Sigmoid colon (tissue), 4 donors: Measurements from ENCODE around the gene TENM4.

Source experiments
- POLR2AphosphoS5 ChIP-seq, 4 donors: sonication (generic); formaldehyde crosslinking; IDR thresholded peaks; one replicate each; pipeline ENCODE4 v1.6.1; 2017; ENCODE audit warnings: antibody characterized with exemption in 4 of 4
- TF ChIP-seq, protein P1 (sequence below), 4 experiments: fragments of 450-650 bp in 3 of 4; fragments of 200-600 bp in 1 of 4; IDR thresholded peaks; one replicate each; pipeline ENCODE4 v1.5.1; 2016 to 2019; ENCODE audit warnings: antibody characterized with exemption in 4 of 4, mild to moderate bottlenecking in 3 of 4, moderate library complexity in 2 of 4

DNA sequence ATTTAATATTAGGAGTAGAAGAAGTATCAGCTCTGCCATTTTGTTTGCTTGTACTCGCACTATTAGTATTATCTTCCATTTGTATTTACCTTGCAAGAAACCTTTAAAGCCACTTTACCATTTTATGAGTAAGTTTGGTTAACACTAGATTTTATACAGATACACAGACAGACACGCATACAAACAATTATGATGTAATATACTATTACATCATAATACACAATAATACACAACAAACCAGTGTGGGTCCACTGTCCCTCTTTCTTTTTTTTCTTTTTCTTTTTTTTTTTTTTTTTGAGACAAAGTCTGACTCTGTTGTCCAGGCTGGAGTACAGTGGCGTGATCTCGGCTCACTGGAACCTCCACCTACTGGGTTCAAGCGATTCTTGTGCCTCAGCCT is 695.9 kb downstream of the TENM4 start:
- TF ChIP-seq, protein P1, sequence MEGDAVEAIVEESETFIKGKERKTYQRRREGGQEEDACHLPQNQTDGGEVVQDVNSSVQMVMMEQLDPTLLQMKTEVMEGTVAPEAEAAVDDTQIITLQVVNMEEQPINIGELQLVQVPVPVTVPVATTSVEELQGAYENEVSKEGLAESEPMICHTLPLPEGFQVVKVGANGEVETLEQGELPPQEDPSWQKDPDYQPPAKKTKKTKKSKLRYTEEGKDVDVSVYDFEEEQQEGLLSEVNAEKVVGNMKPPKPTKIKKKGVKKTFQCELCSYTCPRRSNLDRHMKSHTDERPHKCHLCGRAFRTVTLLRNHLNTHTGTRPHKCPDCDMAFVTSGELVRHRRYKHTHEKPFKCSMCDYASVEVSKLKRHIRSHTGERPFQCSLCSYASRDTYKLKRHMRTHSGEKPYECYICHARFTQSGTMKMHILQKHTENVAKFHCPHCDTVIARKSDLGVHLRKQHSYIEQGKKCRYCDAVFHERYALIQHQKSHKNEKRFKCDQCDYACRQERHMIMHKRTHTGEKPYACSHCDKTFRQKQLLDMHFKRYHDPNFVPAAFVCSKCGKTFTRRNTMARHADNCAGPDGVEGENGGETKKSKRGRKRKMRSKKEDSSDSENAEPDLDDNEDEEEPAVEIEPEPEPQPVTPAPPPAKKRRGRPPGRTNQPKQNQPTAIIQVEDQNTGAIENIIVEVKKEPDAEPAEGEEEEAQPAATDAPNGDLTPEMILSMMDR (IDR thresholded peaks at IDR 0.05) = no peak
- TF ChIP-seq POLR2AphosphoS5 (IDR thresholded peaks at IDR 0.05) = no peak
